Measurements from ENCODE around the gene ALX4. TPM values are rescaled to one million over a fixed set of nuclear protein-coding genes. Genes with fewer than 3 reads are reported as not detected.

Gene ALX4
- total and polyA plus RNA-seq, 9 of the 15 experiments (the other 6 are each of a cell fraction or from before 2014, with no cell fraction given) = 0.07 to 1.2 (median 0.33) TPM

DNA sequence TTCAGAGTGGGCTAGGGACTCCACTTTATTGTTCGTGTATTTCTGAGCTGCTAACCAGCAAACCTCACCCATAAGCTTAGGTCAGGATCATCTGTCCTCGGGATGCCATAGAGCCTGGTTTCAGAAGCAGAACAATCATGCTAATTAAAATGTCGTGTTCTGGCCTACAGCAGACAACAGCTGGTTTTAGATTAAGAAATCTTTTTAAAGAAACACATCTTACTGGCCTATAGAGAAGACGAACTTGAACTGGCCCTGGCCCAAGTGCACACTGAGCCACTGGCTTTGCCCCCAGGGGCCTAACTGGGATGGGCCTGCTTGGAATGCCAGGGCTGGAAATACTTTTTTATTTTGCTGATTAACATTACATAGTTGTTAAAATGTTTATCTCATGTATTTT lies 63.2 kb downstream of the ALX4 start:
- no peak for ATAC-seq
- no TSS peak for BruUV-seq (replicated peaks)
- in situ Hi-C loops (cut with MboI) = no loop called here
- Histone ChIP-seq H3K27ac (ENCODE audit: extremely low read depth, low read depth, low read length) (no peak overlapping the region), H3K4me1 (replicated peaks in 1 of 2; ENCODE audit: control insufficient read depth in 2 of 2, insufficient read depth in 2 of 2, low read length in 2 of 2) (peaks cover 5 to 11% of the 10 kb centered on the region in 2 experiments; a peak in 4 of 5 replicates), H3K79me2 (ENCODE audit: control insufficient read depth, insufficient read depth, low read length) (no peaks in the 10 kb centered on the region), H3K9me3 (replicated peaks; ENCODE audit: control insufficient read depth, insufficient read depth, low read depth, low read length) (no peaks in the 10 kb centered on the region), H3K27me3 (ENCODE audit: control insufficient read depth in 2 of 2, insufficient read depth in 2 of 2, low read length in 2 of 2) (no peaks in the 10 kb centered on the region), H3K36me3 (ENCODE audit: control insufficient read depth, insufficient read depth, low read length) (peaks cover 14% of the 10 kb centered on the region; the same call in 2 of the 3 replicates), H3K4me2 (ENCODE audit: insufficient read depth, low read length) (no peak overlapping the region), H3K9me1 (ENCODE audit: control insufficient read depth, insufficient read depth, low read length) (no peaks in the 10 kb centered on the region), H3K9ac (ENCODE audit: insufficient read depth in 1 of 2, low read depth in 2 of 2, low read length in 2 of 2) (no peak overlapping the region), H3K4me3 (no peak overlapping the region), H4K20me1 (replicated peaks; ENCODE audit: control insufficient read depth, insufficient read depth, low read length) (no peaks in the 10 kb centered on the region; the same call in 1 of the 2 replicates), H2AFZ (ENCODE audit: low read depth, low read length) (no peak overlapping the region)
- no peak for DNase-seq (ENCODE audit: extremely low read depth in 1 of 4, low spot score in 3 of 4)
- TF ChIP-seq ARID3A (IDR thresholded peaks at IDR 0.05; ENCODE audit: borderline replicate concordance, low read depth, low read length) (no peak), SMC3 (conservative IDR thresholded peaks at IDR 0.05; ENCODE audit: insufficient read depth, low read depth, low read length) (no peak), ZNF436 (CRISPR knock-in tag; IDR thresholded peaks at IDR 0.05) (no peak), MED1 (CRISPR knock-in tag; IDR thresholded peaks at IDR 0.05; ENCODE audit: borderline replicate concordance) (no peak), SRF (CRISPR knock-in tag; IDR thresholded peaks at IDR 0.05) (no peak), FOXJ3 (CRISPR knock-in tag; IDR thresholded peaks at IDR 0.05) (no peak), ZNF561 (CRISPR knock-in tag; conservative IDR thresholded peaks at IDR 0.05) (no peak), TRIM24 (IDR thresholded peaks at IDR 0.05) (no peak), ETV1 (tag; conservative IDR thresholded peaks at IDR 0.05; ENCODE audit: low read depth) (no peak), SIN3A (IDR thresholded peaks at IDR 0.05; ENCODE audit: borderline replicate concordance in 2 of 2, control insufficient read depth in 1 of 2, low read depth in 2 of 2, low read length in 2 of 2) (no peak)
- TF ChIP-seq, protein P1, sequence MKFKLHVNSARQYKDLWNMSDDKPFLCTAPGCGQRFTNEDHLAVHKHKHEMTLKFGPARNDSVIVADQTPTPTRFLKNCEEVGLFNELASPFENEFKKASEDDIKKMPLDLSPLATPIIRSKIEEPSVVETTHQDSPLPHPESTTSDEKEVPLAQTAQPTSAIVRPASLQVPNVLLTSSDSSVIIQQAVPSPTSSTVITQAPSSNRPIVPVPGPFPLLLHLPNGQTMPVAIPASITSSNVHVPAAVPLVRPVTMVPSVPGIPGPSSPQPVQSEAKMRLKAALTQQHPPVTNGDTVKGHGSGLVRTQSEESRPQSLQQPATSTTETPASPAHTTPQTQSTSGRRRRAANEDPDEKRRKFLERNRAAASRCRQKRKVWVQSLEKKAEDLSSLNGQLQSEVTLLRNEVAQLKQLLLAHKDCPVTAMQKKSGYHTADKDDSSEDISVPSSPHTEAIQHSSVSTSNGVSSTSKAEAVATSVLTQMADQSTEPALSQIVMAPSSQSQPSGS (CRISPR knock-in tag; IDR thresholded peaks at IDR 0.05) = no peak
- ChIA-PET CTCF (ENCODE audit: low intra/inter-chr PET ratio) (no interaction called here), POLR2A (interaction anchor here (1.0 to 1.1 kb wide), 2 partner anchors 9 to 16 kb away, joined by 3 read pairs; no protein-coding TSS in a partner anchor)
- intact Hi-C loops (cut with micrococcal nuclease) = no loop called here
- no peak for FAIRE-seq
- 72% methylated on average over 4 of the region's 4 CpGs for WGBS (ENCODE audit: insufficient coverage, low coverage, missing lambda C conversion rate)
